GM20431 (cell line): ENCODE results near the gene OPHN1.
"Not testable (repeated sequence)": the region's sequence is repeated elsewhere in the genome, so short reads cannot be mapped to it uniquely, and the experiment has no call there.

Experiments used
- in situ Hi-C: fragments of 300-500 bp; cut with MseI, MboI; formaldehyde crosslinking; loops from one replicate; pipeline ENCODE4 v1.15.0; 2020; ENCODE audit warnings: low sequenced_read_pairs; ENCODE audit not compliant: unreplicated experiment

Gene OPHN1

GRCh38 chrX:68424719-68425118 is 8.6 kb downstream of the OPHN1 start:
- in situ Hi-C loops: no loop called here

GRCh38 chrX:68422478-68422877 is 10.8 kb downstream of the OPHN1 start:
- in situ Hi-C loops: no loop called here

- in situ Hi-C loops: no loop called here
Measured at GRCh38 chrX:68421636-68422035, 11.7 kb downstream of the OPHN1 start.

GRCh38 chrX:68420559-68420958 is 12.7 kb downstream of the OPHN1 start:
- in situ Hi-C loops: no loop called here

GRCh38 chrX:68419975-68420374 is 13.3 kb downstream of the OPHN1 start:
- in situ Hi-C loops: no loop called here

GRCh38 chrX:68417651-68418050 is 15.6 kb downstream of the OPHN1 start:
- in situ Hi-C loops: no loop called here

- in situ Hi-C loops: no loop called here
Measured at GRCh38 chrX:68416592-68416991, 16.7 kb downstream of the OPHN1 start.

- in situ Hi-C loops: no loop called here
Measured at GRCh38 chrX:68415316-68415715, 18.0 kb downstream of the OPHN1 start.

GRCh38 chrX:68413254-68413653 is 20.0 kb downstream of the OPHN1 start:
- in situ Hi-C loops: no loop called here

GRCh38 chrX:68411729-68412128 is 21.6 kb downstream of the OPHN1 start:
- in situ Hi-C loops: no loop called here

- in situ Hi-C loops: no loop called here
Measured at GRCh38 chrX:68409194-68409593, 24.1 kb downstream of the OPHN1 start.

GRCh38 chrX:68403522-68403921 is 29.8 kb downstream of the OPHN1 start:
- in situ Hi-C loops: no loop called here

- in situ Hi-C loops: no loop called here
Measured at GRCh38 chrX:68403038-68403437, 30.3 kb downstream of the OPHN1 start.

- in situ Hi-C loops: no loop called here
Measured at GRCh38 chrX:68402094-68402493, 31.2 kb downstream of the OPHN1 start.

- in situ Hi-C loops: no loop called here
Measured at GRCh38 chrX:68398291-68398690, 35.0 kb downstream of the OPHN1 start.

- in situ Hi-C loops: no loop called here
Measured at GRCh38 chrX:68396953-68397352, 36.3 kb downstream of the OPHN1 start.

GRCh38 chrX:68389419-68389960 is 43.8 kb downstream of the OPHN1 start:
- in situ Hi-C loops: not testable (repeated sequence)

- in situ Hi-C loops: no loop called here
Measured at GRCh38 chrX:68387776-68388175, 45.5 kb downstream of the OPHN1 start.

- in situ Hi-C loops: no loop called here
Measured at GRCh38 chrX:68383540-68383939, 49.8 kb downstream of the OPHN1 start.

GRCh38 chrX:68377579-68377978 is 55.7 kb downstream of the OPHN1 start:
- in situ Hi-C loops: not testable (repeated sequence)

- in situ Hi-C loops: no loop called here
Measured at GRCh38 chrX:68376373-68376772, 56.9 kb downstream of the OPHN1 start.

GRCh38 chrX:68375803-68376202 is 57.5 kb downstream of the OPHN1 start:
- in situ Hi-C loops: no loop called here

- in situ Hi-C loops: no loop called here
Measured at GRCh38 chrX:68372665-68373064, 60.6 kb downstream of the OPHN1 start.
